Measurements from ENCODE around the gene ENTPD2. TPM values are rescaled to one million over a fixed set of nuclear protein-coding genes. Genes with fewer than 3 reads are reported as not detected.

The ENTPD2 gene
- total and polyA plus RNA-seq, 10 of the 15 experiments (the other 5 are each of a cell fraction or from before 2014, with no cell fraction given) = 0.15 to 1.8 (median 0.65) TPM; not detected in 2

- BruUV-seq (replicated peaks) = no TSS peak
- Histone ChIP-seq H3K4me1 (ENCODE audit: control insufficient read depth, insufficient read depth, low read length) (peaks cover 29% of the 10 kb centered on the region), H3K27ac (ENCODE audit: control insufficient read depth, insufficient read depth) (no peak overlapping the region), H3K27me3 (replicated peaks in 1 of 2; ENCODE audit: control insufficient read depth in 2 of 2, insufficient read depth in 2 of 2, low read length in 1 of 2) (no peaks in the 10 kb centered on the region), H3K9me3 (replicated peaks; ENCODE audit: control insufficient read depth, insufficient read depth, low read length) (no peaks in the 10 kb centered on the region), H3K9ac (ENCODE audit: control insufficient read depth, insufficient read depth, low read length) (no peak overlapping the region), H3K4me3 (no peak overlapping the region), H4K20me1 (ENCODE audit: control insufficient read depth, insufficient read depth) (no peaks in the 10 kb centered on the region), H2AFZ (ENCODE audit: control insufficient read depth, low read depth, low read length) (no peak overlapping the region), H3K4me2 (ENCODE audit: control insufficient read depth, insufficient read depth) (no peak overlapping the region), H3K79me2 (ENCODE audit: control insufficient read depth, insufficient read depth, low read length) (peaks cover 10% of the 10 kb centered on the region), H3K36me3 (ENCODE audit: control insufficient read depth in 2 of 2, insufficient read depth in 2 of 2, low read length in 1 of 2) (peaks cover 0 to 2% of the 10 kb centered on the region in 2 experiments; a peak in 3 of 4 replicates)
- SMC1A ChIA-PET (ENCODE audit: uncharacterized antibody, unreplicated experiment) = interaction anchor here (0.5 to 2.8 kb wide), 4 partner anchors 14 to 424 kb away, joined by 3 to 30 read pairs (median 6); partner anchors contain the start of genes DPP7 and SAPCD2
- CTCF ChIA-PET = interaction anchor here (0.6 to 5.0 kb wide), 5 partner anchors 11 to 188 kb away, joined by 3 to 80 read pairs (median 5); partner anchors contain the start of genes RNF224 and SAPCD2
- in situ Hi-C loops (cut with MboI) = no loop called here
- DNase-seq (ENCODE audit: low read depth, low spot score) (no peak), FAIRE-seq (no peak), ATAC-seq (no peak)
- 54% methylated on average over 9 of the region's 9 CpGs for WGBS (ENCODE audit: insufficient coverage, insufficient replicate concordance, low lambda C conversion rate, missing lambda C conversion rate)
- intact Hi-C loops (cut with micrococcal nuclease; ENCODE audit: unreplicated experiment) = no loop called here
- TF ChIP-seq POU2F2 (IDR thresholded peaks at IDR 0.05; ENCODE audit: borderline replicate concordance, low read depth, low read length) = no peak
- TF ChIP-seq POLR2AphosphoS2 (IDR thresholded peaks at IDR 0.05; ENCODE audit: low read depth, low read length) = 0 out of 2 replicates have a peak, but pooled peaks have one; percentile 31
- POLR2A ChIA-PET = interaction anchor here (0.6 to 4.6 kb wide), 7 partner anchors 11 to 267 kb away, joined by 3 to 19 read pairs (median 3); partner anchors contain the start of genes SAPCD2 and TMEM210
- RAD21 ChIA-PET (ENCODE audit: unreplicated experiment) = interaction anchor here (0.7 to 2.1 kb wide), 4 partner anchors 11 to 30 kb away, joined by 3 to 8 read pairs (median 8); partner anchors contain the start of genes DPP7 and SAPCD2
Measured at GRCh38 chr9:137084526-137084925, 30.7 kb upstream of the ENTPD2 start.

- no peak overlapping the region for H2AFZ ChIP-seq (ENCODE audit: control insufficient read depth, low read depth, low read length)
- no peaks in the 10 kb centered on the region; the same call in 1 of the 2 replicates for H4K20me1 ChIP-seq (ENCODE audit: control insufficient read depth, insufficient read depth)
- H3K4me1 ChIP-seq (ENCODE audit: control insufficient read depth, insufficient read depth, low read length) = peaks cover 32% of the 10 kb centered on the region
- ChIA-PET POLR2A (interaction anchor here (0.5 to 4.6 kb wide), 8 partner anchors 12 to 248 kb away, joined by 3 to 19 read pairs (median 6); partner anchors contain the start of gene SAPCD2), CTCF (interaction anchor here (1.2 to 5.0 kb wide), 5 partner anchors 12 to 153 kb away, joined by 3 to 80 read pairs (median 5); partner anchors contain the start of genes RNF224 and SAPCD2), SMC1A (ENCODE audit: uncharacterized antibody, unreplicated experiment) (interaction anchor here (1.7 to 1.9 kb wide), 2 partner anchors 12 to 13 kb away, joined by 8 read pairs; partner anchors contain the start of gene SAPCD2), RAD21 (ENCODE audit: unreplicated experiment) (interaction anchor here (0.6 to 2.1 kb wide), 5 partner anchors 12 to 383 kb away, joined by 3 to 8 read pairs (median 5); partner anchors contain the start of gene SAPCD2)
- DNase-seq (ENCODE audit: low read depth, low spot score) (peak; percentile 66), ATAC-seq (peak; percentile 32), FAIRE-seq (no peak)
- H3K79me2 ChIP-seq (ENCODE audit: control insufficient read depth, insufficient read depth, low read length) = peaks cover 13% of the 10 kb centered on the region
- no peak overlapping the region; the same call in none of the 2 replicates for H3K9ac ChIP-seq (ENCODE audit: control insufficient read depth, insufficient read depth, low read length)
- H3K4me2 ChIP-seq (ENCODE audit: control insufficient read depth, insufficient read depth) = peak overlapping the region; percentile 59; the same call in 1 of the 2 replicates
- in situ Hi-C loops (cut with MboI) (no loop called here), intact Hi-C loops (cut with micrococcal nuclease; ENCODE audit: unreplicated experiment) (no loop called here)
- no peaks in the 10 kb centered on the region for H3K9me3 ChIP-seq (replicated peaks; ENCODE audit: control insufficient read depth, insufficient read depth, low read length)
- BruUV-seq (replicated peaks) = TSS peak; percentile 22
- H3K27me3 ChIP-seq (replicated peaks in 1 of 2; ENCODE audit: control insufficient read depth in 2 of 2, insufficient read depth in 2 of 2, low read length in 1 of 2) = no peaks in the 10 kb centered on the region
- H3K36me3 ChIP-seq (ENCODE audit: control insufficient read depth in 2 of 2, insufficient read depth in 2 of 2, low read length in 1 of 2) = peaks cover 0 to 5% of the 10 kb centered on the region in 2 experiments; a peak in 3 of 4 replicates
- no peak overlapping the region for H3K4me3 ChIP-seq
- H3K27ac ChIP-seq (ENCODE audit: control insufficient read depth, insufficient read depth) = peak overlapping the region; percentile 54
- 3% methylated on average over 12 of the region's 12 CpGs for WGBS (ENCODE audit: insufficient coverage, insufficient replicate concordance, low lambda C conversion rate, missing lambda C conversion rate)
- TF ChIP-seq CREB1 (IDR thresholded peaks at IDR 0.05; ENCODE audit: low read depth) (0 out of 2 replicates have a peak, but pooled peaks have one; percentile 13), BHLHE40 (IDR thresholded peaks at IDR 0.05; ENCODE audit: borderline replicate concordance in 1 of 2, low read depth in 2 of 2, low read length in 1 of 2) (peak in 1 of 2 experiments; percentile 10; a peak in 1 of 4 replicates), BACH1 (IDR thresholded peaks at IDR 0.05; ENCODE audit: borderline replicate concordance) (peak; percentile 84; the same call in 1 of the 2 replicates), SMAD5 (IDR thresholded peaks at IDR 0.05; ENCODE audit: low read depth) (no peak), TCF12 (IDR thresholded peaks at IDR 0.05; ENCODE audit: low read depth, low read length) (peak; percentile 69; the same call in 1 of the 2 replicates), JUNB (IDR thresholded peaks at IDR 0.05) (no peak), PKNOX1 (IDR thresholded peaks at IDR 0.05) (peak; percentile 37; the same call in 1 of the 2 replicates), PAX5 (IDR thresholded peaks at IDR 0.05; ENCODE audit: borderline replicate concordance, low read depth, low read length) (peak; percentile 85), ZNF207 (IDR thresholded peaks at IDR 0.05; ENCODE audit: borderline replicate concordance) (no peak), ATF7 (IDR thresholded peaks at IDR 0.05; ENCODE audit: low read depth) (peak; percentile 20; the same call in 1 of the 2 replicates), ZBED1 (IDR thresholded peaks at IDR 0.05; ENCODE audit: borderline replicate concordance) (0 out of 2 replicates have a peak, but pooled peaks have one; percentile 21), IKZF2 (IDR thresholded peaks at IDR 0.05) (peak in 1 of 2 experiments; percentile 31; a peak in 2 of 4 replicates), EP300 (IDR thresholded peaks at IDR 0.05; ENCODE audit: borderline replicate concordance in 1 of 2, control insufficient read depth in 1 of 2, low read depth in 2 of 2, low read length in 2 of 2) (peak in 1 of 2 experiments; percentile 26; a peak in 1 of 4 replicates)
Measured at GRCh38 chr9:137083394-137084004, 29.6 kb upstream of the ENTPD2 start.
